Astrocyte of the spinal cord (primary cell): ENCODE measurements around the gene YPEL3.
A peak's percentile ranks its signal among the peaks of the same experiment; 100 is the strongest.

Source experiments
- DNase-seq: peaks from one replicate; pipeline ENCODE4 v3.0.0; 2011; ENCODE audit warnings: low read depth, low spot score
- H3K4me3 ChIP-seq: 2 replicates; pipeline ENCODE4 v1.5.1; 2011; ENCODE audit warnings: low read depth, mild to moderate bottlenecking, low read length, moderate library complexity
- in situ Hi-C: cut with HindIII; loops from 2 replicates; pipeline ENCODE4 v1.10.0; 2017; ENCODE audit warnings: low sequenced_read_pairs
- TF ChIP-seq, protein P1 (sequence below): IDR thresholded peaks from 2 replicates; pipeline ENCODE4 v1.5.1; 2012; ENCODE audit warnings: low read depth, mild to moderate bottlenecking, low read length, inconsistent platforms

Gene YPEL3

DNA sequence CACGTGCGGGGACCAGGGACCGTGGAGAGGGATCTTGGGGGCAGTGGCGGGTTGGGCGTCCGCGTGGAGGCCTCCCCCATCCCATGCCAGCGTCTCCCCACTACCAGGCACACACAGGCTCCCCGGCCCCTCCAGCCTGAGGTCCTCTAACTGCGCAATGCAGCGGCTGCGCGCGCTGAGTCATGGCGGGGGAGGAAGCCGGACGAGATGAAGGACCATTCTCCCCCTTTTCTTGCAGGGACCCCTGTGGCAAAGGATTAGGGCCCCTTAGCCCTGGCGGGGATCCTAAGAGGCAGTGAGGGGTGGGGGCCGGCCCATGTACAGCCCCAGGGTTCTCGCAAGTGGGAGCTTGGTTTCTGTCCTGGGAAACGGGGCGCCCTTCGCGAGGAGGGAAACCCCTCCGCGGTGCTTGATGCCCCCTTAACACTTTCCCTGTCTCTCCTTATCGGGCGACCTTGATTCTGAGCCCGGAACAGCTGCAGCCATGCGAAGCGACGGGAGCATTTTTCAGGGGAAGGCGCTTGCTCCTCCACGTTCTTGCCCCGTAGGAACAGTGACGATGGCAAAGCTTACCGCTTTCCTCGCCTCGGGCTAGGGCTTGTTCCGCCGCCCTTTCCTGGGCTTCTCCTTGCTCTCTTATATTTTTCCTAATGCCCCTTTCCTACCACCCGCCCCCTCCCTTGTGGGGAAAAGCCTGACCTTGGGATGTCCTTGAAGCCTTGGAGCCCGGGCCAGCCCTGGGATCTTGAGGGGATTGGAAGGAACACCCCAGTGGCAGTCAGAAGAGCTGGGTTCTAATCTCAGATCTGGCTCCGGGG, 29.9 kb downstream of the YPEL3 start:
- H3K4me3 ChIP-seq, result peak overlapping the region; percentile 97
- TF ChIP-seq, protein P1, sequence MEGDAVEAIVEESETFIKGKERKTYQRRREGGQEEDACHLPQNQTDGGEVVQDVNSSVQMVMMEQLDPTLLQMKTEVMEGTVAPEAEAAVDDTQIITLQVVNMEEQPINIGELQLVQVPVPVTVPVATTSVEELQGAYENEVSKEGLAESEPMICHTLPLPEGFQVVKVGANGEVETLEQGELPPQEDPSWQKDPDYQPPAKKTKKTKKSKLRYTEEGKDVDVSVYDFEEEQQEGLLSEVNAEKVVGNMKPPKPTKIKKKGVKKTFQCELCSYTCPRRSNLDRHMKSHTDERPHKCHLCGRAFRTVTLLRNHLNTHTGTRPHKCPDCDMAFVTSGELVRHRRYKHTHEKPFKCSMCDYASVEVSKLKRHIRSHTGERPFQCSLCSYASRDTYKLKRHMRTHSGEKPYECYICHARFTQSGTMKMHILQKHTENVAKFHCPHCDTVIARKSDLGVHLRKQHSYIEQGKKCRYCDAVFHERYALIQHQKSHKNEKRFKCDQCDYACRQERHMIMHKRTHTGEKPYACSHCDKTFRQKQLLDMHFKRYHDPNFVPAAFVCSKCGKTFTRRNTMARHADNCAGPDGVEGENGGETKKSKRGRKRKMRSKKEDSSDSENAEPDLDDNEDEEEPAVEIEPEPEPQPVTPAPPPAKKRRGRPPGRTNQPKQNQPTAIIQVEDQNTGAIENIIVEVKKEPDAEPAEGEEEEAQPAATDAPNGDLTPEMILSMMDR, result no peak
- in situ Hi-C loops, result no loop called here
- DNase-seq, result no peak

DNA sequence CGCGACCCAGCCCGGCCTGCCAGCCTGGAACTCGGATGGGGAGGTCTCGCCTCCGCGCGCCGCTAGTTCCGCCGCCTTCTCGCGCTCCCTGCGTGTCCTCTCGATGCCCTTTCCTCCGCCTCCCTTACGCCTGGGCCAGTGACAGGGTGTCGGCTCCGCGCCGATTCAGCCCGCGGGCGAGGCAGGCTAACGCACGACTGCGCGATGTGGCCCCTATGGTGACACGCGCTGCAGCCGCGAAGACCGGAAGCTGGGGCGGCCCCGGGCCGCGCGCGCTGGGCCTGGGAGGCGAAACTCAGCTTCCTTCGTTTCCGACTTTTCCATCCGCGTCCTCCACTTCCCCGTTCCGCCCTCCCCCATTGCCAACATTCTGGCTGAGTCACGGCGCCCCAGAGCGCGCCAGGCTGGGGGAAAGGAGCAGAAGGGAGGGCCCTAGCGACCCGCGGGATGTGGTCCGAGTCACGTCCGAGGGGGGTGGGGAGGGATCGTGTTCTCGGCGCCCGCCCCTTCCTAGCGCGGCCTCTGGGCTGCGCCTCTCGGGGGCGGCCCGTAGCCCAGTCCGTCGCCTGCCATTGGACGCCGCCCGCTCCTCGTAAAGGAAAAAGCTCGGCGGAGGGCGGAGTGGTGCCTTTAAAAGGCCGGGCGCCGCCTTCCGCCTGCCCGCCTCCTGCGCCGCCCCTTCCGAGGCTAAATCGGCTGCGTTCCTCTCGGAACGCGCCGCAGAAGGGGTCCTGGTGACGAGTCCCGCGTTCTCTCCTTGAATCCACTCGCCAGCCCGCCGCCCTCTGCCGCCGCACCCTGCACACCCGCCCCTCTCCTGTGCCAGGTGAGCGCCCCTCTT, 30.7 kb downstream of the YPEL3 start, which contains the start of gene ALDOA:
Gene ALDOA, plus strand, starts transcription at position 659 of the 841 bp plus-strand sequence. CDS start 1,138 bp downstream, outside the sequence.
- in situ Hi-C loops, result no loop called here
- DNase-seq, result peak; percentile 100
- TF ChIP-seq, protein P1, result no peak
- H3K4me3 ChIP-seq, result peak within 1 kb of the TSS; percentile 97

DNA sequence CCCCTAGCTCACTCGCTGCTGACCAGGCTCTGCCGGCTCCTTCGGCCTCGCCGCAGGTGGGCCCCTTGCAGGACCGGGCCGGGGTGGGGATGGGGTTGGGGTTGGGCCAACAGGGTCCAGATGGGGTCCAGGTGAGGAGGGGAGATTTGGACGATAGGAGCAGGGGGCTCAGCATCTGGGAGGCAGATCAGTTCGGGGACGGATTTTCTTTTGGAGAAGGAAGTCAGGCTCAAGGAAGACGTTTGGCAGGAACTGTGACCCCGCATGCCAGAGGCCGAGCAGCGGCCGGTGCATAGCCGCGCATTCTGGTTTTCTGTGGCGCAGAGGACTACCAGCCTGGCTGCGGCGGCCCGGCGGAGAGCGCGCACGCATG, 31.3 kb downstream of the YPEL3 start:
- H3K4me3 ChIP-seq, result peak overlapping the region; percentile 49
- no peak for DNase-seq
- in situ Hi-C loops, result no loop called here
- TF ChIP-seq, protein P1, result no peak

DNA sequence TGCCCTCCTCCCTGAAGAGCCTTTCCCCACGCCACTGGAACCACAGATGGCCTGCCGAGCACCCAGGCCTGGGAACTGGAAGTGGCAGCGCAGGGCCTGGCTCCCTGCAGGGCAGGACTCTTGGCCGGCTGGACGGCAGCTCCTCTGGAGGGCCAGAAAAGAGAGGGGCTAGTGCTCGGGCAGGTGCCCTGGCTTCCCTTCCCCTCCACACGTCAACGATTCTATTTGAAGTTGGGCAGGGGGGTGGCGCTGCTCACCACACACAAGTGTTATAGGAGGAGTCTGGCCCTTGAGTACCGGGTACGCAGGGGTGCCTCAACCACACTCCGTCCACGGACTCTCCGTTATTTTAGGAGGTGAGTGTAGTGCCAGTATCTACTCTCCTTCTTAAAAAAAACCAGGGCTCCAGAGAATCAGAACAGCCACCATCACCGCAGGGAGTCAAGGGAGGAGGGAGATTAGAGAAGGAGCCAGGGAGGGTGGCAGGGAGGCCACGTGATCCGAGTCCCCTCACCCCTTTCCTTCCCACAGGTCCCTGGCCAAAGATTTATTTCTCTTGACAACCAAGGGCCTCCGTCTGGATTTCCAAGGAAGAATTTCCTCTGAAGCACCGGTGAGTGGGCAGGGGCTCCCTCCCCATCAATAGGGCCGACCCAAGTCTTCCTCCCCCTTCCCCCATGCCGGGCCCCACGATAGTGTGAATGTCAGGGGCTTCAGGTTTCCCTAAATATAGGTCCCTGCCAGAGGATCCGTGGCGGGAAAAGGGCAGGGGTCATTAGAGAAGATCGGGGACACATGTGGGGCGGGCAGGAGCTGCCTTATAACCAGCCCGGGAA, 31.9 kb downstream of the YPEL3 start:
- TF ChIP-seq, protein P1, result peak; percentile 34
- DNase-seq, result peak; percentile 47
- in situ Hi-C loops, result no loop called here

DNA sequence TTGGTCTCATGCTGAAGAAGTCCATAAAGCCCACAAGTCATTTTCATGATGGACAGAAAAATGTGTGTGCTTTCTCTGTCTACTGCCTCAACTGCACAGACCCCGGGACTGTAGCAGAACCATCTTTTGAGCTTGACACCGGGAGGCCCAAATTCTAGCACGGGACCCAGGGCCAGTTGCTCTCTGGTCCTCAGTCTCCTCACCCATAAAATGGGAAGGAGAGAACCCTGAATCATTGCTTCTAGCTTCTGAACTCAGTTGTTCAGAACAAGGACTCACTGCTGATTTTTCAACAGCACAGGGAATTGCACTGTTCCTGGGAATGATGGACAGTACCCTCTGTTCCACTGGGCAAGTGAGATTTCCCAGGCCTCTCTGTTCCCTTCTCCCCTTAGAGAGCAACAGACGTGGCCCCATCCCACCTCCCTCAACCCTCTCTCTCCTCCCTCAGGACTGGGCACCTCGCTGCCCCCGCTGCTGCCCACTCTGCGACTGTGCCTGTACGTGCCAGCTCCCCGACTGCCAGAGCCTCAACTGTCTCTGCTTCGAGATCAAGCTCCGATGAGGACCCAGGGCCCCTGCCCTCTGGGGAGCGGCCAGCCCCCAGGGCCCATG, 32.6 kb downstream of the YPEL3 start:
- in situ Hi-C loops, result no loop called here

More for the DNA sequence above, 31.9 kb downstream of the YPEL3 start:
- peak overlapping the region; percentile 49 for H3K4me3 ChIP-seq

More for the DNA sequence above, 32.6 kb downstream of the YPEL3 start:
- H3K4me3 ChIP-seq, result no peak overlapping the region
- TF ChIP-seq, protein P1, result no peak
- no peak for DNase-seq
